Activated CD8-positive, alpha-beta T cell treated with anti-CD3 and anti-CD28 coated beads, Interleukin-2, amount 10 ng/mL, durations not matched to agents 7 days and 5 days (primary cell): ENCODE results near the gene ARHGEF16. TPM values are rescaled to one million over a fixed set of nuclear protein-coding genes. Genes with fewer than 3 reads are reported as not detected.

Source experiments
- ATAC-seq: fragments of 150-1000 bp; cut with Tn5 transposase; one replicate; pipeline ENCODE4 v1.10.0; 2021; ENCODE audit warnings: moderate library complexity
- CTCF ChIA-PET: fragments of 350-600 bp; sonication (Branson Sonifier 250); formaldehyde crosslinking; loops from one replicate; lab custom pipeline; 2021; ENCODE audit warnings: antibody characterized with exemption; lab: Charles Lee
- POLR2A ChIA-PET: fragments of 350-600 bp; sonication (Branson Sonifier 250); formaldehyde crosslinking; loops from one replicate; lab custom pipeline; 2021; ENCODE audit warnings: antibody characterized with exemption; lab: Charles Lee
- DNase-seq: peaks from one replicate; pipeline ENCODE4 v3.0.0-alpha.2; 2020
- H3K27ac Mint-ChIP-seq: one replicate; pipeline ENCODE4 v1.8.0; 2021; ENCODE audit warnings: mild to moderate bottlenecking, mixed read lengths
- H3K27me3 Mint-ChIP-seq: one replicate; pipeline ENCODE4 v1.8.0; 2021; ENCODE audit warnings: low read depth, mixed read lengths
- H3K36me3 Mint-ChIP-seq: one replicate; pipeline ENCODE4 v1.8.0; 2021; ENCODE audit warnings: low read depth, mixed read lengths
- H3K4me1 Mint-ChIP-seq: one replicate; pipeline ENCODE4 v1.8.0; 2021; ENCODE audit warnings: low read depth, mixed read lengths
- H3K4me3 Mint-ChIP-seq: one replicate; pipeline ENCODE4 v1.8.0; 2021; ENCODE audit warnings: mild to moderate bottlenecking, mixed read lengths
- H3K9me3 Mint-ChIP-seq: one replicate; pipeline ENCODE4 v1.8.0; 2022; ENCODE audit warnings: mixed read lengths; ENCODE audit not compliant: insufficient read depth
- total RNA-seq, 2 experiments: library from RNA; stranded (reverse); gene quantifications; one replicate each; pipeline ENCODE4 v1.2.3, GENCODE V29; 2021

Gene ARHGEF16
- total RNA-seq, 2 experiments from 2014 or later: not detected

DNA sequence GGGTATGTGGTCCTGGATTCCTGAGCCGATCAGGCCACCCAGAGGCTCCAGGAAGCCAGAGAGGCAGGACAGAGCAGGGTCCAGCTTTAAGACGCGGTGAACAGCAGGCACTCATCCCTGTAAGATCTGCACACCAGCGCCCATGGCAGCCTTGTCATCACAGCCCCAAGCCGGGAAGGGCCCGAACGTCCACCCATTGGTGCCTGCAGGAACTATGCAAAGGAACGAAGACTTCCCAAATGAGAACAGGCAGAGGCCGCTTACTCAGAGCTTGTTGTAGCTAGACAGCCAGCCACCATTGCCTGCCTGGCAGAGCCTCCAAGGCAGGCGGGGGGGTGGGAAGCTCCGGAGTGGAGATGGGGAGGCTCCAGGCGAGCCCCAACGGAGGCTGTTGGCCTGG lies 12.1 kb upstream of the ARHGEF16 start:
- ChIA-PET POLR2A (no interaction called here), CTCF (interaction anchor here (1.5 kb wide), 1 partner anchor 11 kb away, joined by 4 read pairs; no protein-coding TSS in a partner anchor)
- Mint-ChIP-seq H3K9me3 (no peaks in the 10 kb centered on the region), H3K4me3 (no peak overlapping the region), H3K27me3 (no peaks in the 10 kb centered on the region), H3K27ac (no peak overlapping the region), H3K4me1 (no peaks in the 10 kb centered on the region), H3K36me3 (no peaks in the 10 kb centered on the region)
- no peak for DNase-seq
- no peak for ATAC-seq

DNA sequence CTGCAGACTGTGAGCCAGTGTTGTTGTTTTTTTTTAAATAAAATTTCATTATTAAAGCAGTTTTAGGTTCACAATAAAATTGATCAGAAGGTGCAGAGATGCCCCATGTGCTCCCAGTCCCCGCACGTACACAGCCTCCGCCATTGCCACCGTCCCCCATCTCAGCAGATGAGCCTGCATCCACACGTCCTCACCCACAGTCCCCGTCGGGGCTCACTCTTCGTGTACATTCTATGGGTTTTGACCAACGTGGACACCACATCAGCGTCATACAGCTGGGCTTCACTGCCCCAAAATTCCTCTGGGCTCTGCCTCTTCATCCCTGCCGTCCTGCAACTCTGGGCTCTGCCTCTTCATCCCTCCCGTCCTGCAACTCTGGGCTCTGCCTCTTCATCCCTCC lies 11.6 kb upstream of the ARHGEF16 start:
- Mint-ChIP-seq H3K27me3 (no peaks in the 10 kb centered on the region), H3K27ac (no peak overlapping the region), H3K36me3 (no peaks in the 10 kb centered on the region), H3K4me3 (no peak overlapping the region), H3K4me1 (no peaks in the 10 kb centered on the region), H3K9me3 (no peaks in the 10 kb centered on the region)
- DNase-seq (no peak), ATAC-seq (no peak)
- POLR2A ChIA-PET: no interaction called here
- CTCF ChIA-PET: interaction anchor here (1.5 kb wide), 1 partner anchor 10 kb away, joined by 4 read pairs; no protein-coding TSS in a partner anchor

- ChIA-PET POLR2A (no interaction called here), CTCF (interaction anchor here (1.5 kb wide), 1 partner anchor 9 kb away, joined by 4 read pairs; no protein-coding TSS in a partner anchor)
- Mint-ChIP-seq H3K27me3 (peaks cover under 1% of the 10 kb centered on the region), H3K4me3 (no peak overlapping the region), H3K27ac (no peak overlapping the region), H3K9me3 (no peaks in the 10 kb centered on the region), H3K4me1 (no peaks in the 10 kb centered on the region), H3K36me3 (no peaks in the 10 kb centered on the region)
- no peak for ATAC-seq
- no peak for DNase-seq
Measured at GRCh38 chr1:3443807-3444206, 10.7 kb upstream of the ARHGEF16 start.

- H3K27me3 Mint-ChIP-seq: peaks cover 3% of the 10 kb centered on the region
- no peaks in the 10 kb centered on the region for H3K9me3 Mint-ChIP-seq
- CTCF ChIA-PET: no interaction called here
- DNase-seq: no peak
- H3K4me3 Mint-ChIP-seq: no peak overlapping the region
- no peak overlapping the region for H3K27ac Mint-ChIP-seq
- ATAC-seq: no peak
- no peaks in the 10 kb centered on the region for H3K4me1 Mint-ChIP-seq
- no peaks in the 10 kb centered on the region for H3K36me3 Mint-ChIP-seq
- POLR2A ChIA-PET: no interaction called here
Measured at GRCh38 chr1:3444298-3444697, 10.2 kb upstream of the ARHGEF16 start.

DNA sequence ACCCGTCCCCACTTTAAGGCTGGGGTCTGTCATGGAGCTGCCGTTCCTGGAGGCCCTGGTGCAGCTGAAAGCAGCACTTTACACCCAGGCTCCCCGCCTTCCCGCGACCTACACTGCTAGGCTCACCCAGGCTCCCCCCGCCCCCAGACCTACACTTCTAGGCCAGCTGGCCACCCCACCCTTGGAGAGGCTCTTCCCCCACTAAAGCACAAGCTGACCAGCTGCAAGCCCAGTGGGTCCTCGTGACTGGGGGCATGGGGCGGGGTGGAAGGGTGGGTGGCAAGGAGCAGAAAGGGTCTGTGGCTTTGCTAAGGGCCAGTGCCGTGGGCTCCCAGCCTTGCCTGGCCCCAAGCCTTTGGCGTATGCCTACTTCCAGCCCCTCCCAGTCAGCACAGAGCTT lies 9.7 kb upstream of the ARHGEF16 start:
- no peak for DNase-seq
- Mint-ChIP-seq H3K27me3 (peaks cover 3% of the 10 kb centered on the region), H3K4me1 (no peaks in the 10 kb centered on the region), H3K27ac (no peak overlapping the region), H3K9me3 (no peaks in the 10 kb centered on the region), H3K36me3 (no peaks in the 10 kb centered on the region), H3K4me3 (no peak overlapping the region)
- no peak for ATAC-seq
- ChIA-PET POLR2A (no interaction called here), CTCF (no interaction called here)

DNA sequence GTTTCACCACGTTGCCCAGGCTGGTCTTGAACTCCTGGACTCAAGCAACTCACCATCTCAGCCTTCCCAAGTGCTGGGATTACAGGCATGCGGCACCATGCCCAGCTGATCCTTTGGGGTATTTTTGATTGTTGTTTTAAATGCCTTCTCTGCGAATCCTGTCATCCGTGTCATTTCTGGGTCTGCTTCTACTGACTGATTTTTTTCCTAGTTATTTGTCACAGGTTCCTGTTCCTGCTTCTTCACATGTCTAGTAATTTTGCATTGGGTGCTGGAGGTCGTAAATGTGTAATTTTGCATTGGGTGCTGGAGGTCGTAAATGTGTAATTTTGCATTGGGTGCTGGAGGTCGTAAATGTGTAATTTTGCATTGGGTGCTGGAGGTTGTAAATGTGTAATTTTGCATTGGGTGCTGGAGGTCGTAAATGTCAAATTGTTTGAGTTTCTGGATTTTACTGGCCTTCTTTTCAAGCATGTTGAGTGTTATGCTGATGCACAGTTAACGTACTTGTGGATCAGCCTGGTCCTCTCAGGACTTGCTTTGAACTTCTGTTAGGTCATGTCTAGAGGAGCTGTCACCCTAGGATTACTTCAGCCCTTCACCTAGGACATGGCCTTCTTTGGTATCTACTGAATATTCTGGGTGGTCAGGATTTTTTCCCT lies 4.1 kb upstream of the ARHGEF16 start:
- H3K4me1 Mint-ChIP-seq: peaks cover 2% of the 10 kb centered on the region
- H3K27ac Mint-ChIP-seq: no peak overlapping the region
- H3K36me3 Mint-ChIP-seq: no peaks in the 10 kb centered on the region
- CTCF ChIA-PET: no interaction called here
- H3K9me3 Mint-ChIP-seq: no peaks in the 10 kb centered on the region
- POLR2A ChIA-PET: no interaction called here
- ATAC-seq: no peak
- H3K27me3 Mint-ChIP-seq: peaks cover 5% of the 10 kb centered on the region
- no peak overlapping the region for H3K4me3 Mint-ChIP-seq
- no peak for DNase-seq

DNA sequence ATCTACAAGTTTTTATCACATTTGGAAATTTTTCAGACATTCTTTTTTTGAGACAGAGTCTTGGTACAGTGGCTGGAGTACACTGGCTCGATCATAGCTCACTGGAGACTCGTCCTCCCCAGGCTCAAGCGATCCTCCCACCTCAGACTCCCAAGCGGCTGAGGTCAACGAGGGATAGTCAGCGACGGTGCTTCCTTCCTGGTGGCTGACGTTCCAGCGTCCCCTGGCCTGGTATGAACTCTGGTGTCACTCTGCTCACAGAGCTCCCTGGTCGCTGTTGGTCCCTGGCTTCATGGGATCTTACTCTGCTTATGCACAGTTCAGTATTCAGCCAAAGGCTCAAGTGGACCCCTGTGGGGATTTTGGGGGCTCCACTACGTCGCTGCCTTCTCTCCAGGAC lies 3.5 kb upstream of the ARHGEF16 start:
- no peak for ATAC-seq
- Mint-ChIP-seq H3K36me3 (no peaks in the 10 kb centered on the region), H3K4me1 (peaks cover 2% of the 10 kb centered on the region), H3K4me3 (no peak overlapping the region), H3K27me3 (peaks cover 5% of the 10 kb centered on the region), H3K9me3 (no peaks in the 10 kb centered on the region), H3K27ac (no peak overlapping the region)
- ChIA-PET POLR2A (no interaction called here), CTCF (no interaction called here)
- no peak for DNase-seq

- Mint-ChIP-seq H3K27ac (no peak overlapping the region), H3K27me3 (peaks cover 5% of the 10 kb centered on the region), H3K9me3 (no peaks in the 10 kb centered on the region), H3K4me1 (peaks cover 2% of the 10 kb centered on the region), H3K36me3 (no peaks in the 10 kb centered on the region), H3K4me3 (no peak overlapping the region)
- DNase-seq: no peak
- ATAC-seq: no peak
- ChIA-PET CTCF (interaction anchor here (0.5 to 1.9 kb wide), 16 partner anchors 9 to 272 kb away, joined by 3 to 18 read pairs (median 4); partner anchors contain the start of gene TPRG1L), POLR2A (no interaction called here)
Measured at GRCh38 chr1:3451994-3452865, 2.2 kb upstream of the ARHGEF16 start.

- ATAC-seq (no peak), DNase-seq (no peak)
- POLR2A ChIA-PET: no interaction called here
- H3K27ac Mint-ChIP-seq: no peak overlapping the region
- H3K9me3 Mint-ChIP-seq: no peaks in the 10 kb centered on the region
- H3K27me3 Mint-ChIP-seq: peaks cover 5% of the 10 kb centered on the region
- H3K36me3 Mint-ChIP-seq: no peaks in the 10 kb centered on the region
- peaks cover 2% of the 10 kb centered on the region for H3K4me1 Mint-ChIP-seq
- CTCF ChIA-PET: interaction anchor here (0.5 to 1.9 kb wide), 16 partner anchors 10 to 272 kb away, joined by 3 to 18 read pairs (median 4); partner anchors contain the start of gene TPRG1L
- no peak overlapping the region for H3K4me3 Mint-ChIP-seq
Measured at GRCh38 chr1:3452866-3453175, 1.6 kb upstream of the ARHGEF16 start.

- Mint-ChIP-seq H3K9me3 (no peaks in the 10 kb centered on the region), H3K27me3 (peaks cover 5% of the 10 kb centered on the region), H3K27ac (no peak overlapping the region), H3K36me3 (no peaks in the 10 kb centered on the region), H3K4me1 (peaks cover 2% of the 10 kb centered on the region), H3K4me3 (no peak overlapping the region)
- ChIA-PET CTCF (interaction anchor here (0.5 to 1.9 kb wide), 16 partner anchors 10 to 271 kb away, joined by 3 to 18 read pairs (median 4); partner anchors contain the start of gene TPRG1L), POLR2A (interaction anchor here (0.5 to 0.7 kb wide), 2 partner anchors 166 to 171 kb away, joined by 3 read pairs; no protein-coding TSS in a partner anchor)
- ATAC-seq: peak; percentile 83
- DNase-seq: peak; percentile 75
Measured at GRCh38 chr1:3453203-3453761, 1.2 kb upstream of the ARHGEF16 start.

- ATAC-seq (no peak), DNase-seq (no peak)
- Mint-ChIP-seq H3K4me3 (no peak overlapping the region), H3K27ac (no peak overlapping the region), H3K27me3 (peaks cover 2% of the 10 kb centered on the region), H3K36me3 (no peaks in the 10 kb centered on the region), H3K4me1 (peaks cover 2% of the 10 kb centered on the region), H3K9me3 (no peaks in the 10 kb centered on the region)
- POLR2A ChIA-PET: no interaction called here
- CTCF ChIA-PET: no interaction called here
Measured at GRCh38 chr1:3454811-3455618, 550 bp downstream of the ARHGEF16 start.
